IPS DF 6.9 (cell line): Measurements from ENCODE around the gene PRLH.

Experiments used
- DNase-seq: peaks from one replicate; pipeline ENCODE4 v3.0.0-alpha.2; 2013; ENCODE audit warnings: low read depth, low spot score
- H3K27ac ChIP-seq: one replicate; pipeline ENCODE4 v1.5.1; 2013; ENCODE audit warnings: low read length, control low read depth
- H3K27me3 ChIP-seq: 2 replicates; pipeline ENCODE4 v1.6.1; 2013; ENCODE audit warnings: mild to moderate bottlenecking, low read length; ENCODE audit not compliant: control insufficient read depth, insufficient read depth
- H3K36me3 ChIP-seq: 2 replicates; pipeline ENCODE4 v1.6.1; 2013; ENCODE audit warnings: low read length; ENCODE audit not compliant: control insufficient read depth, insufficient read depth
- H3K4me1 ChIP-seq: 2 replicates; pipeline ENCODE4 v1.6.1; 2013; ENCODE audit warnings: low read length; ENCODE audit not compliant: control insufficient read depth, insufficient read depth
- H3K4me3 ChIP-seq: 2 replicates; pipeline ENCODE4 v1.5.1; 2013; ENCODE audit warnings: mild to moderate bottlenecking, low read length
- H3K9me3 ChIP-seq: 2 replicates; pipeline ENCODE4 v1.6.1; 2013; ENCODE audit warnings: low read length, inconsistent platforms; ENCODE audit not compliant: control insufficient read depth, insufficient read depth
- WGBS: extraction: QIAGEN DNeasy Blood & Tissue Kit; methylation state at CpG from one replicate; pipeline ENCODE4 v1.1.7; 2013; ENCODE audit warnings: mixed read lengths, missing lambda C conversion rate; ENCODE audit not compliant: insufficient read length, insufficient coverage; 5-methylcytosine and 5-hydroxymethylcytosine counted together

The PRLH gene

DNA sequence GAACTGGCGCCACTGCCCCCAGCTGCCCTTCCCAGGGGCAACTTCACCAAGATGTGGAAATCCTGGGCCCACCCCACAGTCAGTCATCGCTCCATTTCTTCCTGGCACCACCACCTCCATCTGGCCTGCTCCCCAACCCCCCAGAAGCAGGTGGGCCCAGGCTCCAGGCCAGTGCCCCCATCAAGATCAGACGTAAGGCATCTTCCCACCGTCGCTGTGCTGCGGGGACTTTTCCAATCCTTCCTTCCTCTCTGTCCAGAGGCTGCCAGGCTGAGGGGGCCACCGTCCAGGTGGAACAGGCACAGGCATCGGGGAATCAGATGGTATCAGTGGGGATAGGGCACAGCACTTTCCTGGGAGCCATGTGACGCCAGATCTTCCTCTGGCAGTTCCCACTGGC, 8.1 kb downstream of the PRLH start:
- Histone ChIP-seq H3K27ac (no peak overlapping the region), H3K36me3 (peaks cover 12% of the 10 kb centered on the region), H3K4me1 (peaks cover 5% of the 10 kb centered on the region; the same call in 1 of the 2 replicates), H3K4me3 (no peak overlapping the region), H3K9me3 (no peaks in the 10 kb centered on the region), H3K27me3 (no peaks in the 10 kb centered on the region)
- no peak for DNase-seq
- no CpG with 5 or more reads among the region's 9 CpGs for WGBS

DNA sequence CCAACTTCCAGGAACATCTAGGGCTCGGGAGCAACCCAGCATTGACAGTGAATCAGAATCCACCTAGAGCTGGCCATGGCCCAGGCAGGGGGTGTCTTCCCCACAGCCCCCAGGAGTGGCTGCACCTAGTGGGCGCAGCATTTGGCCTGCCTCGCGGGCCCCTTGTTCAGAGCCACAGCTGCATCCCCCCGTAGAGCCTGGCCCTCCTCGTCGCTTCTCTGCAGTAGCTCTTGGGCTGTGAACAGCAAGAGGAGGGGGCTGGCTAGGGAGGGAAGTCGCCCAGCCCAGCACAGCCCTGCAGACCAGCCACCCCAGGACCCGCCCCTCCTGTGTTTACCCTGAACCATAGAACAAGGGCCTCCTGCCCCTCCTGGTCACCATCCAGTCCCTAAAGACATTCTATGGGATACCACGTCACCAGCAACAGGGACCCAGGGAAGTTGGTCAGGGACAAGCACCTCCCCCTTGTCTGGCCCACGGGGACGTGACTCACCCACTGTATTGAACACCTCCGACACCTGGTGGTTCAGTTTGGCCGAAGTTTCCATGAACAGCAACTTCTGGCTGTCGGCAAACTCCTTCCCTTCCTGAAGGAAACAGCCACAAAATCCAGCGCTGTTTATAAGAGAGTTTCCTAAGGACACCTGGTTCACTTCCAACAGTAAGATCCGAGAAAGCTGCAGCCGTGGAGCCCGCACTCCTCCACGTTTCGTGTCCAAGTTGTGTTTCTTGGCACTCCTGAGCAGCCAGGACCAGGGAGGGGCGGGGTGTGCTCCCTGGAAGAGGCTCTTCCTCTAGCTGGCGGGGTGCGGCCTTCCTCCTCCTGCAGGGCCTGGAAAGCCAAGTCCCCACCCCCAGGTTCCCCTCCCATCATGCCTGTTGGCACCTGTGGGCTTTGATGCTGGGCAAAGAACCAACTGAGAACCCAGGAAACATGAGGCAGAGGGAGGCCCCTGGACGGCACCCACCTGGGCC, 8.8 kb downstream of the PRLH start:
- WGBS = no CpG with 5 or more reads among the region's 25 CpGs
- no peak overlapping the region for H3K4me3 ChIP-seq
- H3K27me3 ChIP-seq = no peaks in the 10 kb centered on the region
- H3K36me3 ChIP-seq = peaks cover 12% of the 10 kb centered on the region
- H3K9me3 ChIP-seq = no peaks in the 10 kb centered on the region
- H3K27ac ChIP-seq = no peak overlapping the region
- DNase-seq = no peak
- H3K4me1 ChIP-seq = peaks cover 5% of the 10 kb centered on the region; the same call in 1 of the 2 replicates

DNA sequence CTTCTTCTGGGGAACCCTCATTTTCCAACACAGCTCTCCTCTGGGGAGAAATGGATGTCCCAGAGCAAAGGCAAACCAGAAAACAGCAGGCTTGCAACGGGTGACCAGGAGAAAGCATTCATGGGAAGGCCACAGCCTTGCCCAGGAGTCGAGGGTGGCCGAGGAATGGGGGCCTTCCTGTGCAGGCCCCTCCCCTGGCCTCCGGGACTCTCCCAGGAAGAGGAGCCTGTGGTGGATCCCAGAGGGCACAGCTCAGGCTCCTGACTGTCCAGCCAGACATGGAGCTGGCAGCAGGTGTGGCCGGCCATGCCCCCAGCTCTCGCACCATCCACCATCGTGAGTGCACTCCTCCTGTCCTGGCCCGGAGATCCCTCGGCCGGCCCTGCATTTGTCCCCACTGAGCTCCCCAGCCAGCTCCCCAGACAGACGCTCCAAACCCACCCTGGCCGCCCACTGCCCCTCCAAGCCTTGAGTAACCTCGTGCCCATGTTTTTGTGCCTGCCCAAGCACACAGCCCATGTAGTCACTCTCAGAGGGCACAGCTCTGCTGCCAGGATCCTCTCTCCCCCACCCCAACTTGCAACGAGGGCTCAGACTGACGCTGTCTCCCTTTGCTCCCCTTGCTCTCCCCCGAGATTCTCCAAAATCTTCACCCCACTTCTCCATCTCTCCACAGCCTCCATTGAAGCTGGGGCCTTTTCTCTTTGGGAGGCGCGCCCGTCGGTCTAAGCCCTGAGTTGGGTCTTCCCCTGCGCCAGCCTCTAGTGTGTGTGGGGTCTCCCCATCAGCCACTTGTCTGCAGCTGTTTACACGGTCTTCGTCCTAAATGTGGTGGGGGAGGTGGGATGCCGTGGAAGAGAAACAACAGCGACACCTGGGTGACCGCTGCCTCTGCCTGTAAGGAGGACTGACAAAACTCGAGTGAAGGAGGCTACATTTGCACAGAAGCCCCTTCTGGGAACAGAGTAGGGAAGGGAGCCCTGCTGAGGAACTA, 9.8 kb downstream of the PRLH start:
- no peak for DNase-seq
- Histone ChIP-seq H3K27me3 (no peaks in the 10 kb centered on the region), H3K27ac (no peak overlapping the region), H3K4me1 (peaks cover 5% of the 10 kb centered on the region; the same call in 1 of the 2 replicates), H3K4me3 (no peak overlapping the region), H3K9me3 (no peaks in the 10 kb centered on the region), H3K36me3 (peaks cover 12% of the 10 kb centered on the region)
- no CpG with 5 or more reads among the region's 27 CpGs for WGBS

DNA sequence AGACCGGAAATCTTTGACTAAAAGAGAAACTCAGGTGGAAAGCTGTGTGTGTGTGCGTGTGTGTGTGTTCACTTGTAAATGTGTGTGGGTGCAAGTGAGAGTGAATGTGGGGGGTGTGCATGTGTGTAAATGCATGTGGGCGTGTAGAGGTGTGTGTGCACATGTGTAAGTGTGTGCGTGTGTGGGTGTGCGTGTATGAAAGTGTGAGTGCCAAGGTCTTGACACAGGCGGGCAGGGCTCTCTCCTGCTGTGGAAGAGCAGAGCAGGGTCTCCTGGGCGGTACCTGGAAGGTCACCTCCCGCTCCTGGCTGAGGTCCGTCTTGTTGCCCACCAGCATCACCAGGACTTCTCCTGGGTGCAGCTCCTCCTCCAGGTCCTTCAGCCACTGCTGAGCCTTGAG, 10.6 kb downstream of the PRLH start:
- peaks cover 6% of the 10 kb centered on the region for H3K4me1 ChIP-seq
- H3K27me3 ChIP-seq = no peaks in the 10 kb centered on the region
- WGBS = 100% methylated on average over 3 of the region's 9 CpGs
- no peaks in the 10 kb centered on the region for H3K9me3 ChIP-seq
- H3K4me3 ChIP-seq = no peak overlapping the region
- H3K27ac ChIP-seq = no peak overlapping the region
- peaks cover 13% of the 10 kb centered on the region for H3K36me3 ChIP-seq
- no peak for DNase-seq

DNA sequence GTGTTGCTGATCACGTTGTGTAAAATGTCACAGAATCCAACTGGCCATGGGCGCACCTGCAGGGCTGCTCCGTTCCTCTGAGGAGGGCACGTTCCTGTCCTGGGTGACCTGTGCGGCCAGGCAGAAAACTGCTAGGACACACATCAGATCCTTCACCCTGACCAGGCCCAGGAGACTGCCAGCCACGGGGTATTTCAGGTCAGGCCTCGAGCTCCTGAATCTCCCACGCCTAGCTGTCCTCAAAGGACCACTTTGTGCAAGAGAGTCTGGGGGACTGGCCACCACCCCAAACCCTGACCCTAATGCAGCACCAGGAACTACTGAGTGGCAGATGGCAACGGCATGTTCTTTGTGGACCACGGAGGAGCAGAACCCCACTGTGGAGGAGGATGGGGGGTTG, 11.1 kb downstream of the PRLH start:
- Histone ChIP-seq H3K4me1 (peaks cover 7% of the 10 kb centered on the region), H3K4me3 (no peak overlapping the region), H3K27me3 (no peaks in the 10 kb centered on the region), H3K36me3 (peaks cover 14% of the 10 kb centered on the region), H3K27ac (no peak overlapping the region), H3K9me3 (no peaks in the 10 kb centered on the region)
- WGBS = no CpG with 5 or more reads among the region's 10 CpGs
- DNase-seq = no peak

DNA sequence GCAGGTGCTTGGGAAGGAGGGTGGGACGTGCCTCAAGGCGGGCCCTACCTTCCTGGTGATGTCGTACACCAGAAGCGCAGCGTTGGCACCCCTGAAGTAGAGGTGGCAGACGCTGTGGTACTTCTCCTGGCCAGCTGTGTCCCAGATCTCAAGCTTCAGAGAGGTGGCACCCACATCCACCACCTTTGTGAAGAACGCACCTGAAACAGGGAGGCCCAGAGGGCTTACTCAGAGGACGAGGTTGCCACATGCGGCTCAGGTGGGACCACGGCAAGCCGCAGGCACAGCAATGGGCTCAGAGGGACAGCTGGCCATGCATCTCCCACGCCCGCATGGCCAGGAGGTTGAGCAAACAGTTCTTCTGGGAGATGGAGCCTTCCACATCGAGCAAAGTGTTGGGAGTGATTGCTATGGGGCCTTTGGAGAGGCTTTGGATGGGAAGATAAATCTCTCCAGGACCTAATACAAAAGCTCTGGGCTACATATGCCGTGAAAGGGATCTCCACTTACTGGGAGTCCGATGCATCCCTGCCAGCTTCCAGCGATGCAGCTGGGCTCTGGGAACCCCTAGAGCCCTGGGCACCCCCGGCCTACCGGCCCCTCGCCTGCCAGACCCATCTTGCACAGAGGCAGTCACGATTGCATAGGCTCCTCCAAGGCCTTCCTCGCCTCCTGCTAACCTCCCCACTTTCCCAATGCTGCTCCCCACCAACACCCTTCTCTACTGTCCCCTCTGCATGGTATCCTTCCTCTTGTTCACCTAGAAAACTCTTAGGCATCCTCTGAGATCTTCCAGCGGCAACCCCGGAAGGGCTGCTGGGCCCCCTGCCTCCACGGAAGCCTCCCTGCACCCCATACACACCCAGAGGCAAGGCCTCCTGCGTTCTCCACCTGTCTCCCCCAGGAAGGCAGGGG, 11.8 kb downstream of the PRLH start:
- Histone ChIP-seq H3K27me3 (no peaks in the 10 kb centered on the region), H3K4me1 (peaks cover 5% of the 10 kb centered on the region; the same call in 1 of the 2 replicates), H3K36me3 (peaks cover 14% of the 10 kb centered on the region), H3K9me3 (no peaks in the 10 kb centered on the region), H3K27ac (no peak overlapping the region), H3K4me3 (no peak overlapping the region)
- no peak for DNase-seq
- no CpG with 5 or more reads among the region's 26 CpGs for WGBS

DNA sequence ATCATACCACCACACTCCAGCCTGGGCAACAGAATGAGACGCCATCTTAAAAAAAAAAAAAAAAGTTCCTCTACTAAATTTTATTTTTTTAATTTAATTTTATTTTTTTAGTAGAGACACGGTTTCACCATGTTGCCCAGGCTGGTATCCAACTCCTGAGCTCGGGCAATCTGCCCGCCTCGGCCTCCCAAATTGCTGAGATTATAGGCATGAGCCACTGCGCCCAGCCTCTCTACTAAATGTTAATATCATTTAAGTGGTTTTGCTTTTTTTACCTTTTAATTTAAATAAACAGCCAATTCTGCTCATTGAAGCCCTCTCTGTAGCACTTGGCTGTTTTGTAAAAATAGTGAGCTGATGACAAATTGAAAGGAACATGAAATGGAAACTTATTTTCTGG, 15.0 kb downstream of the PRLH start:
- no peak for DNase-seq
- H3K4me1 ChIP-seq = peaks cover 10% of the 10 kb centered on the region
- H3K27me3 ChIP-seq = no peaks in the 10 kb centered on the region
- WGBS = no CpG with 5 or more reads among the region's 6 CpGs
- no peak overlapping the region for H3K27ac ChIP-seq
- H3K36me3 ChIP-seq = peaks cover 14% of the 10 kb centered on the region; the same call in 1 of the 2 replicates
- H3K4me3 ChIP-seq = no peak overlapping the region
- no peaks in the 10 kb centered on the region for H3K9me3 ChIP-seq

DNA sequence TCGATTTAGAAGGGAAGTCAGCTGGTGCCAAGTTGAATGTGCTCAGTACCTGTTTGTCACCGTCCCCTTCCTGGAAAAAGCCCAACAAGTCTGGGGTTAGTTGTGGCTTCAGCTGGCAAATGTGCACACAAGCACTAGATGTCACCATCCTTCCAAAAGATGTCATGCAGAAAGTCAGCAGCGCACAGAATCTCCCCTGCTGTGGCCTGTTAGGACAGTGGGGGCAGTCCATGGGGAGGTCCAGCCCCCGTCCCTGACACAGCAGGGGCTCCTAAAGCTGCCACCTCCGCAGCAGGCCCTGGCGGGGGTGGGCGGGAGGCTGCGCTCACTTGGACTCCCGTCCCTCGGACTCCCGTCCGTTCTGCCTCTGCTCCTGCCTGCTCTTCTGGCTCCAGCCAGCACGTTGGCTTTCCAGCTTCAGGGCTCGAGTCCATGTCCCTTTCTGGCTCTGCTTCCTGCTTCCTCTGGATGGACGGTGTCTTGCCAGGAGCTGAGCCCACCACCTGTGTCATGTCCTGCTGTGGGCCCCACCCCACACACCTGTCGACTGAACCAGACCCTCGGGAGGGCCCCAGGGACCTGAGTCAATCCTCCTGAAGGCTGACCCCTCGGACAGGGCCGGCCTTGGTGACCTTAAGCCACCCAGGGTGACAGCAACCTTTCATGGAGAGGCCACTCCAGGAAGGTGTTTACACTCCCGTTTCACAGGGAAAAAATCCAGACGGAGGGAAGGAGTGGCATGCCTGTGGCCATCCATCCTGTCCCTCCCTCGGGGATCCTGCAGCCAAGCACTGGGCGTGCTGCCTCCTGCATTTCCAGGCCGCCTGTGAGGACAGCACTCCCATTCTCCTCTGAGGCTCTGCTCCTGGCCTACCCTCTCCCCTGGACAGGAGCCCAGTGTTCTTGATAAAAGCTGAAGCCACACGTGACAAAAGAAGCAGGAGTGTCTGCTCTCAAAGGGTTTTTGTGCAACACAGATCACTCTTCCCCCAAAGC, 15.7 kb downstream of the PRLH start:
- H3K36me3 ChIP-seq = peaks cover 12% of the 10 kb centered on the region; the same call in 1 of the 2 replicates
- H3K4me1 ChIP-seq = peaks cover 10% of the 10 kb centered on the region
- no peak for DNase-seq

More for the DNA sequence above, 15.7 kb downstream of the PRLH start:
- no peak overlapping the region for H3K27ac ChIP-seq
- no peaks in the 10 kb centered on the region for H3K27me3 ChIP-seq
- WGBS = no CpG with 5 or more reads among the region's 25 CpGs
- no peak overlapping the region for H3K4me3 ChIP-seq
- no peaks in the 10 kb centered on the region for H3K9me3 ChIP-seq
